Mesenteric fat pad (tissue), 1 donor: Measurements from ENCODE around the gene ALPL. TPM values are rescaled to one million over a fixed set of nuclear protein-coding genes. Genes with fewer than 3 reads are reported as not detected.

Source experiments
- DNase-seq: peaks from one replicate; pipeline ENCODE4 v3.0.0-alpha.2; 2020; ENCODE audit warnings: low spot score
- total RNA-seq: library from RNA; stranded (reverse); fragmentation: NEBNext Ultra II Directional; extraction: Animal tissue kit (Norgen Biotek cat#: 25700); gene quantifications from one replicate; pipeline ENCODE4 v1.2.1, GENCODE V29; 2021
- donor health status: DM: yes; HTN: yes; CAD: no.

The ALPL gene
- total RNA-seq, 1 donor from 2014 or later: 129 TPM

DNA sequence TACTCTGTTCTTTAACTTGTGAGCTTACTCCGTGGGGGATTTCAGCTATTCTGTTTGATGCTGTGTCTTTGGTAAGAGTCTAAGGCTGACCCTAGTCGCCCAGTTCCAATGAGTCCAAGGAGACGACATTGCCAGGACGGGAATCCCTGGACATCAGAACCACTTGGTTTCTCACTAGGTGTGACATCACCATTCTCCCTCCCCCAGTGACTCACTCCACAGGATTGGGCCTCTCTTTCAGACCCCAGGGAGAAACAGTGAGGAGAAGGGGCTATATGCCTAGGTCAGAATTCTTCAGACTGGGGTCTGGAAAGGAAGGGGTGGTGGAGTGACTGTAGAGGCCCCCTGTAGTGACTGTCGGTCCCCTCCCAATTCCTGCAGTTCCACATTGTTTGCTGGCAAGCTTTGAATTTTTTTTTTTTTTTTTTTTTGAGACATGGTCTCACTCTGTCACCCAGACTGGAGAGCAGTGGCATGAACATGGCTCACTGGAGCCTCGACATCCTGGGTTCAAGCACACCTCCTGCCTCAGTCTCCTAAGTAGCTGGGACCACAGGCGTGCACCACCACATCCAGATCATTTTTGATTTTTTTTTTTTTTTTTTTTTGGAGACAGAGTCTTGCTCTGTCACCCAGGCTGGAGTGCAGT lies 21.3 kb downstream of the ALPL start:
- DNase-seq: no peak

GRCh38 chr1:21531241-21531640 lies 22.0 kb downstream of the ALPL start:
- no peak for DNase-seq

DNA sequence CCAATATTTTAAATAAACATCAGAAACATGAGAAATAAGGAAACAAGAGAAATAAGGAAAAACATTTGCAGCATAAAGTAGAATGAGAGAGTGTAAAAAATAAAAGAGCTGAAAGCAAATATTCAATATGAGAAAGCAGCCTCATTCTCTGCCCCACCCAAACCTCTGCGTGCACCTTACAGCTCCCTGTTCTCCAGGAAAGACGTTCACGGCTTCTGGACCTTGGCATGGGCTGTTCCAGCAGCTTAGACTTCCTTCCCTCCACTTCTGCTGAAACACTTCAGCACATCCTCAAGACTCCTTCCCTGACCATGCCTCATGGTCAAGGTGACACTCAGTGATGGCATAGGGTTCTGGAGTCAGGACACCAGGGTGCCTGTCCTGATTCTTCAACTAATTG lies 23.3 kb downstream of the ALPL start:
- DNase-seq: no peak

- DNase-seq: no peak
Measured at GRCh38 chr1:21532992-21533534, 23.8 kb downstream of the ALPL start.

DNA sequence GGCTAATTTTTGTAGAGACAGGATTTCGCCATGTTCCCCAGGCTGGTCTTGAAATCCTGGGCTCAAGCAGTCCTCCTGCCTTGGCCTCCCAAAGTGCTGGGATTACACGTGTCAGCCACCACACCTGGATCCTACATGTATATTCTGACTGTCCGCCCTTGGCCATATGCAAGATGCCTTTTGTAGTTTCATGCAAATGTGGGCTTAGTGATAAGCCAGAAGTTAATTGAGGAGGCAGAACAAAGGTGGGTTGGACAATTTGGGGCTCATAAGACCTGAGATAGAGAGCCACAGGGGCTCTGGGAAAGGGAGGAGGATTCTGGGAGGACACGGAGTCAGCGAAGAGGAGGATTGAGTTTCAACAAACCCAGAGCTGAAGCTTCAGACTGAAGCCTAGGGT lies 24.9 kb downstream of the ALPL start:
- no peak for DNase-seq

- no peak for DNase-seq
Measured at GRCh38 chr1:21534674-21535378, 25.6 kb downstream of the ALPL start.

GRCh38 chr1:21536218-21536617 lies 27.0 kb downstream of the ALPL start:
- no peak for DNase-seq

GRCh38 chr1:21537511-21537931 lies 28.3 kb downstream of the ALPL start:
- no peak for DNase-seq

GRCh38 chr1:21537932-21538630 lies 28.9 kb downstream of the ALPL start:
- no peak for DNase-seq

DNA sequence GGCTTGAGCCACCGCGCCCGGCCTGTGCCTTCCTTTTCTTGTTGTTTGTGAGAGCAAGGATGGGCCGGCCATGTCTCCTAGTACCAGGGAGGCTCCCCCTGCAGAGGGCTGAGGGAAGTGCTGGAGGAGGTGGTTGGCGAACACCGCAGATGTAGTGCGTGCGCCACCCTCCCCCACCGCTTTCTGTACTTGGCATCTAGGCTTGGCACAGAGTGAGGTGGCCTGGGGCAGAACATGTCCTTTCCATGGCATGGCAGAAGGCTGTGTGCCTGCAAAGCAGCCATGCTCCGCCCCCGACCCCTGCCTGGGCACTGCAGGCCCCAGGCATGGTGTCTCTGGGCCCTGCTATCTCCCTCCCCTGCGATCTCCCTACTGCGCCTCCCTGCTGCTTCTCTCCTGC lies 30.7 kb downstream of the ALPL start:
- DNase-seq: no peak

- no peak for DNase-seq
Measured at GRCh38 chr1:21541329-21541728, 32.1 kb downstream of the ALPL start.

DNA sequence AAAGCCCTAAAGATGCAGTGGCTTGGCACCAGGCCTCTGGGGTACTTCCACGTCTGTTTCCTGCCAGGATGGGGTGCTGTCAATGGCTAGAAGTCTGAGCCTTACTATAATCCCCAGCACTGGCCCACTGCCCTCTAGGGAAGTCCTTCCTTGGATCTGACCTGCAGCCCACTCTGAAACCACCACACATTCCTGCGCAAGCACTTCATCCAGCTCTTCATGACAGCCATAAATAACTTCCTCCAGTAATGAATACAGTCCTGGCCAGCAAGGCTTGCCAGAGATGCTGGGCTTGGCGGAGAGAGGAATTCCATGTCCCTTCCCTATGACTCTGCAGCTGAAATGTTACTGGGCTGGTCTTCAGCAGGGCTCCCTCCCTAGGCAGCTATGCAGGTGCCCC lies 32.6 kb downstream of the ALPL start:
- no peak for DNase-seq

- no peak for DNase-seq
Measured at GRCh38 chr1:21543598-21543997, 34.4 kb downstream of the ALPL start.

DNA sequence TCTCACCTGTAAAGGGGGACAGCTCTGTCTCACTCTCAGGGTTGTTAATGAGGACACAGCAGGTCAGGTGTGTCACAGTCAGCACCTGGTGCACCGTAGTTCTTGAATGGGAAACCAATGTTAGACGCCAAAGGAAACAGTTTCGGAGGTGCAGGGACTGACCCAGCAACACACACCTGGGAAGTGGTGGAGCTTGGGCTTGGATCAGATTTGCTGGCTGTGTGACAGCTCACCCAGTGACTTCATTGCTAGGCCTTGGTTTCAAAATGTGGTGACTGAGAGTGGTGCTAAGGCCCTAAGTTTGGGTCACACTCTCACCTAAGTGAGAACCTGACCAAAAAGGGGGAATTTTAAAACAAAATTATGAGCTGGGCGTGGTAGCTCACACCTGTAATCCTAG lies 34.9 kb downstream of the ALPL start:
- no peak for DNase-seq

- DNase-seq: no peak
Measured at GRCh38 chr1:21546122-21546825, 37.1 kb downstream of the ALPL start.

GRCh38 chr1:21547876-21548275 lies 38.7 kb downstream of the ALPL start:
- no peak for DNase-seq

- DNase-seq: no peak
Measured at GRCh38 chr1:21550097-21550496, 40.9 kb downstream of the ALPL start.

DNA sequence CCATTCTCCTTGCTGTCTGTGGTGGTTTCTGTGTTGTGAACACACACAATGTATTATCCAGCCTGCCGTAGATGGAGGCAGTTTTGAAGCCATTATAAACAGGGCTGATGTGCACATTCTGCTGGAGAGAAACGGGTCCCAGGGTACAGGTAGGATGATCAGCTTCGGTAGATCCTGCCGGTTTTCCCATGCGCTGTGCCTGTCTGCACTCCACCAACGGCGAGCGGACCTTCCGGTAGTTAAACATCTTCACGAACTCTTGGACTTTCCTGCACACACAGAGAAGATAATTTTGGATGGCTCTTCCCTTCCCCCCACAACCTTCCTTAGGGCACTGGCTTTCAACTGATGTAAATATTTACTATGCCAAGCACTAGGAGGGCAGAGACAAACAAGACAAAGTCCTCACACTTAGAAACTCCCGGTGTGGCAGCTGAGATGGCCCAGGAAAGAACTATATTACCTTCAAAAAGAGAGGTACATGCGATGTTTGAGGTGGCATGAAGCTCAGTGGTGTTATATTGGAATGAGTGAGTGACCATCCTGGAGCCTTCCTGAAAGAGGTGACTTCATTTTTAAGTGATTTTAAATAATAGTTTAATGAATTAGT lies 41.7 kb downstream of the ALPL start:
- DNase-seq: no peak

DNA sequence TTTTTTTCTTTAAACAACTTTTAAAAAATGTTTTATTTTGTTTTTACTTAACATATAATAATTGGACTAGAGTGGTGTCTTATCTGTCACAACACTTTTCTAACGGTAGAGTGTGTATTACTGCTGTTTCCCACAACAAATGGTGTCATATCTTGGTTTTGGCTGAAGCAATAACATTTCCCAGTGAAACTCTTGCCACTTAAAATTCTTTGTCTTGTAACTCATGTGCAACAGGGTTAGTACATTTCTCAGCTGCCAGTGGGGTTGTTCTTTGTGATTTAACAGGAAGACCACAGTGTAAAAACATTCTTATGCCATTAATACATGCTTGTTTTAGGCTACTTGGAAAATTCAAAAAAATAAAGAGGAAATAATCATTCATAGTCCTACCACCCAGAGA lies 43.5 kb downstream of the ALPL start:
- no peak for DNase-seq

GRCh38 chr1:21553116-21553926 lies 44.1 kb downstream of the ALPL start:
- DNase-seq: no peak
